Liver (tissue), 9 donors: ENCODE results near the gene HRH1. TPM values are rescaled to one million over a fixed set of nuclear protein-coding genes. Genes with fewer than 3 reads are reported as not detected.

Experiments used
- DNase-seq: peaks from one replicate; pipeline ENCODE4 v3.0.0-alpha.2; 2017; ENCODE audit warnings: low spot score
- H3K27ac ChIP-seq, 2 donors: one replicate each; pipeline ENCODE4 v1.7.0; 2013; ENCODE audit warnings: inconsistent platforms in 2 of 2, low read length in 2 of 2, control low read depth in 1 of 2, low read depth in 1 of 2, mild to moderate bottlenecking in 1 of 2
- H3K27me3 ChIP-seq, 4 donors: one replicate each; pipeline versions ENCODE4 v1.6.1 to v1.7.0; 2013; ENCODE audit warnings: low read length in 3 of 4, inconsistent platforms in 1 of 4, mild to moderate bottlenecking in 1 of 4, moderate library complexity in 1 of 4; ENCODE audit not compliant: control insufficient read depth in 4 of 4, insufficient read depth in 4 of 4
- H3K36me3 ChIP-seq, 4 donors: one replicate each; pipeline versions ENCODE4 v1.6.1 to v1.7.0; 2013; ENCODE audit warnings: low read length in 3 of 4, mild to moderate bottlenecking in 3 of 4, low read depth in 1 of 4, moderate library complexity in 1 of 4; ENCODE audit not compliant: control insufficient read depth in 4 of 4, insufficient read depth in 3 of 4
- H3K4me1 ChIP-seq, 4 donors: one replicate each; pipeline versions ENCODE4 v1.6.1 to v1.7.0; 2013; ENCODE audit warnings: low read length in 3 of 4, mild to moderate bottlenecking in 3 of 4, moderate library complexity in 1 of 4; ENCODE audit not compliant: control insufficient read depth in 4 of 4, insufficient read depth in 4 of 4
- H3K4me3 ChIP-seq, 3 donors: one replicate each; pipeline versions ENCODE4 v1.6.1 to v1.7.0; 2013; ENCODE audit warnings: low read length in 3 of 3, control low read depth in 1 of 3, low read depth in 1 of 3, mild to moderate bottlenecking in 1 of 3
- H3K9ac ChIP-seq, 2 donors: one replicate each; pipeline ENCODE4 v1.7.0; 2013; ENCODE audit warnings: low read length in 2 of 2, mild to moderate bottlenecking in 2 of 2, moderate library complexity in 2 of 2, control low read depth in 1 of 2, low read depth in 1 of 2
- H3K9me3 ChIP-seq, 4 donors: one replicate each; pipeline versions ENCODE4 v1.6.1 to v1.7.0; 2013; ENCODE audit warnings: low read length in 3 of 4; ENCODE audit not compliant: control insufficient read depth in 4 of 4
- CTCF ChIP-seq: fragments of 150-350 bp; IDR thresholded peaks from 2 replicates; pipeline ENCODE4 v1.5.1; 2017; ENCODE audit warnings: improper control_type of control experiment, low read depth, low read length; ENCODE audit not compliant: missing input control
- EGR1 ChIP-seq, 2 donors: IDR thresholded peaks; 2 replicates each; pipeline ENCODE4 v1.6.1; 2016 to 2018; ENCODE audit warnings: antibody characterized with exemption in 2 of 2, low read depth in 2 of 2
- FOXA1 ChIP-seq: IDR thresholded peaks from 2 replicates; pipeline ENCODE4 v1.6.1; 2016; ENCODE audit warnings: antibody characterized with exemption
- FOXA2 ChIP-seq: IDR thresholded peaks from 2 replicates; pipeline ENCODE4 v1.6.1; 2016; ENCODE audit warnings: antibody characterized with exemption
- GABPA ChIP-seq, 2 donors: IDR thresholded peaks in 1 of 2; conservative IDR thresholded peaks in 1 of 2; 2 replicates each; pipeline ENCODE4 v1.6.1; 2016; ENCODE audit warnings: antibody characterized with exemption in 2 of 2, mild to moderate bottlenecking in 1 of 2, moderate library complexity in 1 of 2
- HNF4A ChIP-seq, 2 donors: conservative IDR thresholded peaks; 2 replicates each; pipeline ENCODE4 v1.6.1; 2016; ENCODE audit warnings: antibody characterized with exemption in 2 of 2, mild to moderate bottlenecking in 2 of 2
- HNF4G ChIP-seq: IDR thresholded peaks from 2 replicates; pipeline ENCODE4 v1.6.1; 2016; ENCODE audit warnings: antibody characterized with exemption
- JUND ChIP-seq, 2 donors: IDR thresholded peaks; 2 replicates each; pipeline ENCODE4 v1.6.1; 2016; ENCODE audit warnings: antibody characterized with exemption in 2 of 2
- MAX ChIP-seq: IDR thresholded peaks from 2 replicates; pipeline ENCODE4 v1.6.1; 2016; ENCODE audit warnings: antibody characterized with exemption
- NR2F2 ChIP-seq: IDR thresholded peaks from 2 replicates; pipeline ENCODE4 v1.6.1; 2016; ENCODE audit warnings: antibody characterized with exemption
- RAD21 ChIP-seq, 2 donors: IDR thresholded peaks; 2 replicates each; pipeline ENCODE4 v1.6.1; 2016; ENCODE audit warnings: antibody characterized with exemption in 2 of 2, mild to moderate bottlenecking in 2 of 2
- REST ChIP-seq: IDR thresholded peaks from 2 replicates; pipeline ENCODE4 v1.6.1; 2016; ENCODE audit warnings: antibody characterized with exemption, mild to moderate bottlenecking
- RXRA ChIP-seq, 2 donors: IDR thresholded peaks; 2 replicates each; pipeline ENCODE4 v1.6.1; 2017 to 2018; ENCODE audit warnings: antibody characterized with exemption in 2 of 2, mild to moderate bottlenecking in 1 of 2
- SP1 ChIP-seq: IDR thresholded peaks from 2 replicates; pipeline ENCODE4 v1.6.1; 2018; ENCODE audit warnings: antibody characterized with exemption, mild to moderate bottlenecking
- TAF1 ChIP-seq: conservative IDR thresholded peaks from 2 replicates; pipeline ENCODE4 v1.6.1; 2016; ENCODE audit warnings: antibody characterized with exemption, mild to moderate bottlenecking
- YY1 ChIP-seq: IDR thresholded peaks from 2 replicates; pipeline ENCODE4 v1.6.1; 2016; ENCODE audit warnings: antibody characterized with exemption, mild to moderate bottlenecking
- WGBS: extraction: QIAGEN DNeasy Blood & Tissue Kit; methylation state at CpG from one replicate; pipeline ENCODE4 v1.1.7; 2013; 5-methylcytosine and 5-hydroxymethylcytosine counted together
- polyA plus RNA-seq, 2 donors: library from polyadenylated mRNA; stranded (reverse) in 1 of 2; unstranded in 1 of 2; fragments of 200-250 nt in 1 of 2; fragments of >200 nt in 1 of 2; fragmentation: Nextera tagmentation in 1 of 2; extraction: Ambion mirVana in 1 of 2; gene quantifications; one replicate each; pipeline versions ENCODE4 v1.2.1 to v1.2.3, GENCODE V29; 2013 to 2015
- total RNA-seq, 2 donors: library from RNA; depleted of rRNA; stranded (reverse); fragments of >200 nt; gene quantifications; one replicate each; pipeline ENCODE4 v1.2.3, GENCODE V29; 2014
- TF ChIP-seq, protein P1 (sequence below): IDR thresholded peaks from 2 replicates; pipeline ENCODE4 v1.6.1; 2016; ENCODE audit warnings: antibody characterized with exemption
- TF ChIP-seq, protein P2 (sequence below): IDR thresholded peaks from 2 replicates; pipeline ENCODE4 v1.6.1; 2016; ENCODE audit warnings: antibody characterized with exemption
- donor health status: healthy.
- donor health status: healthy.
- donor health status: healthy.
- donor health status: healthy.
- donor health status: healthy.

HRH1 gene
- total and polyA plus RNA-seq, 4 donors, result 0.07 to 1.3 (median 0.31) TPM

DNA sequence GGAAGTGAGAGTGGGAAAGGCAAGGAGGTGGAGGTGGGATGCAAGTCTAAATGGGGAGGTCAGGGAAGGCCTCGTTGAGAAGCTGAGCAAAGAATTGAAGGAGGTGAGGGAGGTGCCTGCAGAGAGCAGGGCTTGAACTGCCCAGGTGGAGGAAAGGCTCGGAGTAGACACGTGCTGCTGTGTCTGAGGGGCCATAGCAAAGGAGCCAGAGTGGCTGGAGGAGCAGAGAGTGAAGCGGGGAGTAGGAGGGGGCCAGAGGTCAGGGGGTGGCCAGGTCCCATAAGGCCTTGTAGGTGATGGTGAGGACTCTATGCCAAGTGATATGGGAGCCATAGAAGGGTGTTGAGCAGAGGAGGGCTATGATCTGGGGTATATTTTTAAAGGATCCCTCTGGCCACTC is 21.4 kb upstream of the HRH1 start:
- H3K9ac ChIP-seq, result no peak overlapping the region
- H3K9me3 ChIP-seq, result no peaks in the 10 kb centered on the region
- no peak overlapping the region for H3K27ac ChIP-seq
- no peak for DNase-seq
- TF ChIP-seq HNF4A (conservative IDR thresholded peaks at IDR 0.05) (no peak), FOXA1 (no peak), EGR1 (IDR thresholded peaks at IDR 0.05; ENCODE audit: low read depth in 2 of 2) (no peak), HNF4G (no peak), TAF1 (no peak), FOXA2 (no peak), MAX (no peak), RXRA (IDR thresholded peaks at IDR 0.05) (no peak), CTCF (no peak), REST (no peak), JUND (IDR thresholded peaks at IDR 0.05) (no peak), RAD21 (IDR thresholded peaks at IDR 0.05) (no peak), NR2F2 (no peak), YY1 (no peak), GABPA (IDR thresholded peaks at IDR 0.05 in 1 of 2, conservative IDR thresholded peaks at IDR 0.05 in 1 of 2) (no peak), SP1 (no peak)
- TF ChIP-seq, protein P1, sequence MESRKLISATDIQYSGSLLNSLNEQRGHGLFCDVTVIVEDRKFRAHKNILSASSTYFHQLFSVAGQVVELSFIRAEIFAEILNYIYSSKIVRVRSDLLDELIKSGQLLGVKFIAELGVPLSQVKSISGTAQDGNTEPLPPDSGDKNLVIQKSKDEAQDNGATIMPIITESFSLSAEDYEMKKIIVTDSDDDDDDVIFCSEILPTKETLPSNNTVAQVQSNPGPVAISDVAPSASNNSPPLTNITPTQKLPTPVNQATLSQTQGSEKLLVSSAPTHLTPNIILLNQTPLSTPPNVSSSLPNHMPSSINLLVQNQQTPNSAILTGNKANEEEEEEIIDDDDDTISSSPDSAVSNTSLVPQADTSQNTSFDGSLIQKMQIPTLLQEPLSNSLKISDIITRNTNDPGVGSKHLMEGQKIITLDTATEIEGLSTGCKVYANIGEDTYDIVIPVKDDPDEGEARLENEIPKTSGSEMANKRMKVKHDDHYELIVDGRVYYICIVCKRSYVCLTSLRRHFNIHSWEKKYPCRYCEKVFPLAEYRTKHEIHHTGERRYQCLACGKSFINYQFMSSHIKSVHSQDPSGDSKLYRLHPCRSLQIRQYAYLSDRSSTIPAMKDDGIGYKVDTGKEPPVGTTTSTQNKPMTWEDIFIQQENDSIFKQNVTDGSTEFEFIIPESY, result no peak
- TF ChIP-seq, protein P2, sequence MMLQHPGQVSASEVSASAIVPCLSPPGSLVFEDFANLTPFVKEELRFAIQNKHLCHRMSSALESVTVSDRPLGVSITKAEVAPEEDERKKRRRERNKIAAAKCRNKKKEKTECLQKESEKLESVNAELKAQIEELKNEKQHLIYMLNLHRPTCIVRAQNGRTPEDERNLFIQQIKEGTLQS, result no peak
- no peaks in the 10 kb centered on the region for H3K36me3 ChIP-seq
- no peak overlapping the region for H3K4me3 ChIP-seq
- H3K27me3 ChIP-seq, result no peaks in the 10 kb centered on the region
- H3K4me1 ChIP-seq, result no peaks in the 10 kb centered on the region
- WGBS, result 73% methylated on average over 4 of the region's 4 CpGs
